Kasumi-1 (cell line): ENCODE measurements around the gene ST7L.
A peak's percentile ranks its signal among the peaks of the same experiment; 100 is the strongest.
"Not testable (repeated sequence)": the region's sequence is repeated elsewhere in the genome, so short reads cannot be mapped to it uniquely, and the experiment has no call there.

Experiments used
- DNase-seq, 2 experiments: peaks; one replicate each; lab custom pipeline; 2025; lab: John Stamatoyannopoulos, UW

The ST7L gene

GRCh38 chr1:112618721-112619517 is at the start of gene ST7L:
Gene ST7L, minus strand, starts transcription at chr1:112619141. Its CDS starts 28 bp downstream, at chr1:112619113.
- DNase-seq: peak; percentile 53 to 56

DNA sequence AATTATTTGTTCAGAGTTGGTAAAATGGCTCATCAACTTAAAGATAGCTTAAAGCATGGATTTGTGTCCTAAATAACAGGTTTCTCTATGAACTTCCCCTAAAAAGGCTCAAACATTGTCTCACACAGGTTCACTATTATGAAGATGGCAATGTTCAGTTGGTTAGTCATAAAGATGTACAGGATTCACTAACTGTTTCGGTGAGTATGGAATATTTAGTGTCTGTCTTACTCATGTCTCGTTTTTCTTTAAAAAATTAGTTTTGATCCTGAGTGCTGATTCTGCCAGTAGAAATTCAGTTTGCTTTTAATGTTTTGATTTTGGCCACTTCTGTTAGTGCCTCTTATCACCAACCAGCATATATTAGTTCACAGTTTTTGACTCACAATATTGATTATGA is 48.0 kb upstream of the ST7L start:
- DNase-seq: no peak

DNA sequence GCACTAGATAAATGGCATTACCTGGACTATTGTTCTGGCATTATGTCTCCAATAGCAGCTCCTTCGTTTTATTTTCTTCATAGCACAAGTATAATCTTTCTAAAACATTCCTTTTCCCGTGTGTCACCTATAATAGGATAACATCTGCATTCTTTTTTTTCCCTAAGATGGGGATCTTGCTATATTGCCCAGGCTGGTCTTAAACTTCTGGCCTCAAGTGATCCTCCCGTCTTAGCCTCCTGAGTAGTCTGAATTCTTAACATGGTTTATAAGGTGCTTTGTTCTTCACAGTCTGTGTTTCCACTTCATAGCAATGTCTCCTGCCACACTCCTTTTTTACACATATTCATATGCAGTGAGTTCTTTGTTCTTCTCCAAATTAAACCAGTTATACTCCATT is 46.9 kb upstream of the ST7L start:
- DNase-seq: no peak

GRCh38 chr1:112651205-112651604 is 32.3 kb upstream of the ST7L start:
- no peak for DNase-seq

DNA sequence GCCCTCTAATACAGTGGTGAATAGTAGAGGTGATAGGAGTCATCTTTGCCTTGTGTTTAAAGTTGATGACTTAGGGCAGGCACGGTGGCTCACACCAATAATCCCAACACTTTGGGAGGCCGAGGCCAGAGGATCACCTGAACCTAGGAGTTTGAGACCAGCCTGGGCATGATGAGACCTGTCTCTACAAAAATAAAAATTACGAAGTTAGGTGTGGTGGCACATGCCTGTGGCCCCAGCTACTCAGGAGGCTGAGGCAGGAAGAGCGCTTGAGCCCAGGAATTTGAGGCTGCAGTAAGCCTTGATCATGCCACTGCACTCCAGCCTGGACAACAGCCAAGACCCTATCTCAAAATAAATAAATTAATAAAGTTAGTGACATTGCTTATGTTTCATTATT is 27.3 kb upstream of the ST7L start:
- DNase-seq: no peak

DNA sequence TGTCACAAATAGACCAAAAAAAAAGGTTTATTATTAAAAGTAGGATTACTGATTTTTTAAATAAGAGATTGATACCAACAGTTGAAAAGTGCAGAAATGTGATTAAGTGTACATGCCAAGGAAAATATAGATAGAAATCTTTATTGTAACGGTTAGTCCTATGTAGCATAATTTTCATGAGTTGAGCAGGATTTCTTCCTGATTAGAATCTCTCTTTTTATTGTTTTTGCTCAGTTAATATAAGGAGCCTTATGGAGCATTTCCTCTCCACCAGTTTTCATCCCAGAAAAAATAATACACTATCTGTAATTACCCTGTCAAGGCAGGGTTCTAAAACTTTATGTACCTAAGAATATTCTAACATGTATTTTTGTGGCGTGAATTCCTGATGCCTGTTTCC is 24.1 kb upstream of the ST7L start:
- no peak for DNase-seq

- not testable (repeated sequence) for DNase-seq
Observed at GRCh38 chr1:112640437-112640836, 21.5 kb upstream of the ST7L start.

DNA sequence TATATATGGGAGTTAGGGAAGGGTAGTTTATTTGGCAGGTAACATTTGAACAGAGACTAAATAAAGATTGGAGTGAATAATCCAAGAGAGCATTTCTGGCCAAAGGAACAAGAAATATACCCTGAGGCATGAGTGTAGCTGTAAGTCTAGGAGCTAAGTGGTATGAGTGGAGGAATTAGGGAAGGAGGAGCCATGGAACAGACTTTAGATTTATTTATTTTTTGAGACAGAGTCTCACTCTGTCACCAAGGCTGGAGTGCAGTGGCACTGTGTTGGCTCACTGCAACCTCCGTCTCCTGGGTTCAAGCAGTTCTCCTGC is 19.1 kb upstream of the ST7L start:
- DNase-seq: no peak

DNA sequence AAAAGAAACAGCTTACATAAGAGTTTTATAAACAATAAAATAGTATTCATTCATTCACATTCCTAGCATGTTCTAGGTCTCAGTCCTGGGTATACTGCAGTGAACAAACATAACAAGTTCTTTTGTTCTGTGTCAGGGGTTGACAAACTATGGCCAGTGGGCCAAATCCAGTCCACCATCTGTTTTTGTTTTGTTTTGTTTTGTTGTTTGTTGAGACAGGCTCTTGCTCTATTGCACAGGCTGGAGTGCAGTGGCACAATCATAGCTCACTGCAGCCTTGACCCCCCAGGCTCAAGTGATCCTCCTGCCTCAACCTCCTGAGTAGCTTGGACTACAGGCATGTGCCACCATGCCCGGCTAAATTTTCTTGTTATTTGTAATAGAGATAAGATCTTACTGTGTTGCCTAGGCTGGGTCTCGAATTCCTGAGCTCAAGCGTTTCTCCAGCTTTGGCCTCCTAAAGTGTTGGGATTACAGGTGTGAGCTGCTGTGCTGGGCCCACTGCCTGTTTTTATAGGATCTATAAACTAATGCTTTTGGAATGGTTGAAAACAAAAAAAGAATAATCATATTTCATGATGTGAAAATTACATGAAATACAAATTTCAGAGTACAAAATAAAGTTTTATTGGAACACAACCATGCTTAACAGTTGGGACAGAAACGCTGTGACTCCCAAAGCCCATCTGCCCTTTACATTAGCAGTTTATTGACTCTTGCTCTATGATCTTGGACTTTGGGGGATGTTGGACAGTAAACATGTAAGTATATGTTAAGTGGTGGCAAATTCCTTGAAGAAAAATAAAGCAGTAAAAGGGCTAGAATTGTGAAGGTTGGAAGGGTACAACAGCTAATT is 18.5 kb upstream of the ST7L start:
- no peak for DNase-seq

DNA sequence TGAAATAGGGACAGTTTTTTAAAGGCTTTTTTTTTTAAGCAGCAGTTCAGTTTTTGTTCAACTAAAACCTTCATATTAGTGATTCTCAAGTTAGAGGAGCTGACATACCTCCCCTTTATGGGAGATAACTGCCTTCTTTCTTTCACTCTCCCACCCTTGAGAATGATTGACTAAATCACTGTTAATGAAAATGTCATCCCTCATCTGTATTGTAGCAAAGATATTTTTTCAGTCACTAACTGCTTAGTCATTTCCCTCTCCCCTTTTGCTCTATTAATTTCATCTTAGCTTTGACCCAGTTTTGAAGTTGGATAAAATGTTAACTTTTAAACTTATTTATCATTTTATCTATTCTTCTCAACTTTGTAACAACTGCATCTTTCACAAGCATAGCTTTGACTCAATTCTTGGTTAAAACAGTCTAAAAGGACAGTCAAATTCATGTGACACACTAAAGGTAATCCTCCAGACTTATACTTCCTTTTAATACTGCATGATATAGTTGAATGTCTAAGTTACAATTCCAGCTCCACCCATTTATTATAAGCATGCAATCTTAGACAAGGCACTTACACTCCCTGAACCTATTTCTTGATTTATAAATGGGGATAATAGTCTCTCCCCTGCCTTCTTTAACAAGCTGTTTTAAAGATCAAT is 17.8 kb upstream of the ST7L start:
- no peak for DNase-seq

- DNase-seq: no peak
Observed at GRCh38 chr1:112636056-112636455, 17.1 kb upstream of the ST7L start.

- no peak for DNase-seq
Observed at GRCh38 chr1:112634367-112634766, 15.4 kb upstream of the ST7L start.

DNA sequence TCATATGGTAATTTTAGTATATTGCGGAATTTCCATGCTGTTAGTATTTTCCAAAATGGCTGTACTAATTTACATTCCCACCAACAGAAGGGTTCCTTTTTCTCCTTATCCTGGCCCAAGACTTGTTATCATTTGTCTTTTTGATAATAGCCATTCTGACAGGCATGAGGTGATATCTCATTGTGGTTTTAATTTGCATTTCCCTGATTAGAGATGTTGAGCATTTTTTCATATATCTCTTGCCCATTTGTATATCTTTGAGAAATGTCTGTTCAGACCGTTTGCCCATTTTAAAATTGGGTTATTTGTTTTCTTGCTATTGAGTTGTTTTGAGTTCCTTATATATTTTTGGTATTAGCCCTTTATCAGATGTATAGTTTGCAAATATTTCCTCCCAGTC is 14.7 kb upstream of the ST7L start:
- no peak for DNase-seq

DNA sequence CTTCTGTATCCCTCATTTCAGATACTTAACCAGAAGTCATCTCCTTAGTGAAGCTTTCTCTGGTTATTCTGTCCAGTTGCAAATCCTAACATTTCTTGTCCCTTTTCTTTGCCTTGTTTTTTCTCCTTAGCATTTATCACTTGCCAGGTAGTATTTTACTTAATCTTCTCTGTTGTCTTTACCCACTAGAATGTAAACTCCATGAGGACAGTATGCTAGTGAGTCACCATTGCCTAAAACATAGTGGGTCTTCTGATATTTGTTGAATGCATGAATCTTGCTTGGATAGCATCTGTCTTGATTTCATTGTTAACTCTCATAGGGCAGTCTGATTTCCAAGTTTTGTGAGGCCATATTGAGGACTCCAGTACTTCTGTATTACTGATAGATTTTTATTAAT is 10.3 kb upstream of the ST7L start:
- no peak for DNase-seq

GRCh38 chr1:112628516-112628915 is 9.6 kb upstream of the ST7L start:
- no peak for DNase-seq

- no peak for DNase-seq
Observed at GRCh38 chr1:112626887-112627286, 7.9 kb upstream of the ST7L start.

- DNase-seq: no peak
Observed at GRCh38 chr1:112626193-112626592, 7.3 kb upstream of the ST7L start.

GRCh38 chr1:112625696-112626095 is 6.8 kb upstream of the ST7L start:
- DNase-seq: no peak

DNA sequence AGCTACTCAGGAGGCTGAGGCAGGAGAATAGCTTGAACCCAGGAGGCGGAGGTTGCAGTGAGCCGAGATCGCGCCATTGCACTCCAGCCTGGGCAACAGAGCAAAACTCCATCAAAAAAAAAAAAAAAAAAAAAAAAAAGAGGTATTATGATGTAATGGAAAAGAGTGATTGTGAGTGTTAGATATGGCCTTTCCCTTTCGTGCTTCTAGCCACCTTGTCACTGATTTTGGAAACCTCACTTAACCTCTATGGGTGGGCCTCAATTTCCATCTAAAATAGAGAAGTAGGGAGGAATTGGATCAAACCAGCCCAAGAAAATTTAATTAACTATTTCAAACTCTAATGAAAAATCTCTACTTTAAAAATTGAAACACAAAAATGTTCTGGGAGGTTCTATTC is 5.6 kb upstream of the ST7L start:
- DNase-seq: not testable (repeated sequence)

GRCh38 chr1:112620377-112620695 is 1.4 kb upstream of the ST7L start:
- DNase-seq: no peak

GRCh38 chr1:112619518-112620376 is 806 bp upstream of the ST7L start, which contains the start of gene CAPZA1:
Gene CAPZA1, plus strand, starts transcription at chr1:112619832. Its CDS starts 13 bp downstream, at chr1:112619845.
- DNase-seq: peak; percentile 90 to 91
